Left ventricle myocardium inferior (tissue), 1 donor: ENCODE data around the gene HAT1. TPM values are rescaled to one million over a fixed set of nuclear protein-coding genes. Genes with fewer than 3 reads are reported as not detected.
A peak's percentile ranks its signal among the peaks of the same experiment; 100 is the strongest.

Experiments
- DNase-seq: peaks from one replicate; pipeline ENCODE4 v3.0.0-alpha.2; 2020
- H3K27ac ChIP-seq: fragments of 200-600 bp; replicated peaks from 2 replicates; pipeline ENCODE4 v1.8.0; 2021
- H3K27me3 ChIP-seq: fragments of 200-600 bp; 2 replicates; pipeline ENCODE4 v1.8.0; 2021; ENCODE audit warnings: low read depth
- H3K36me3 ChIP-seq: fragments of 200-600 bp; 2 replicates; pipeline ENCODE4 v1.8.0; 2021
- H3K4me1 ChIP-seq: fragments of 200-600 bp; 2 replicates; pipeline ENCODE4 v1.8.0; 2021
- H3K4me3 ChIP-seq: fragments of 200-600 bp; 2 replicates; pipeline ENCODE4 v1.8.0; 2021; ENCODE audit warnings: mild to moderate bottlenecking, moderate library complexity
- H3K9me3 ChIP-seq: fragments of 200-600 bp; replicated peaks from 2 replicates; pipeline ENCODE4 v1.8.0; 2021
- intact Hi-C: fragments of 100-400 bp; cut with micrococcal nuclease; formaldehyde crosslinking; loops from one replicate; pipeline ENCODE4 v1.11.0; 2022
- long read RNA-seq: library from polyadenylated mRNA; unstranded; transcript quantifications from one replicate; pipeline ENCODE4 v2.0.0, GENCODE V29; 2021
- total RNA-seq: library from RNA; stranded (reverse); fragmentation: NEBNext Ultra II Directional; extraction: Animal tissue kit (Norgen Biotek cat#: 25700); gene quantifications from one replicate; pipeline ENCODE4 v1.2.1, GENCODE V29; 2021
- TF ChIP-seq, protein P1 (sequence below): fragments of 200-600 bp; IDR thresholded peaks from 2 replicates; pipeline ENCODE4 v1.8.0; 2021; ENCODE audit warnings: antibody characterized with exemption, mild to moderate bottlenecking, borderline replicate concordance
- donor health status: DM: no; HTN: yes; CAD: no; lungs with severe emphysema.

HAT1 gene
- 31.0 TPM for total RNA-seq
- long read RNA-seq, transcript HAT1-201 (11 exons, 1,626 nt): major isoform, 33 of 38 reads
- long read RNA-seq, partial matches to known transcripts: 2 of 38 reads
- long read RNA-seq, other reads (novel, unspliced or antisense): 3 of 38 reads

- TF ChIP-seq, protein P1, sequence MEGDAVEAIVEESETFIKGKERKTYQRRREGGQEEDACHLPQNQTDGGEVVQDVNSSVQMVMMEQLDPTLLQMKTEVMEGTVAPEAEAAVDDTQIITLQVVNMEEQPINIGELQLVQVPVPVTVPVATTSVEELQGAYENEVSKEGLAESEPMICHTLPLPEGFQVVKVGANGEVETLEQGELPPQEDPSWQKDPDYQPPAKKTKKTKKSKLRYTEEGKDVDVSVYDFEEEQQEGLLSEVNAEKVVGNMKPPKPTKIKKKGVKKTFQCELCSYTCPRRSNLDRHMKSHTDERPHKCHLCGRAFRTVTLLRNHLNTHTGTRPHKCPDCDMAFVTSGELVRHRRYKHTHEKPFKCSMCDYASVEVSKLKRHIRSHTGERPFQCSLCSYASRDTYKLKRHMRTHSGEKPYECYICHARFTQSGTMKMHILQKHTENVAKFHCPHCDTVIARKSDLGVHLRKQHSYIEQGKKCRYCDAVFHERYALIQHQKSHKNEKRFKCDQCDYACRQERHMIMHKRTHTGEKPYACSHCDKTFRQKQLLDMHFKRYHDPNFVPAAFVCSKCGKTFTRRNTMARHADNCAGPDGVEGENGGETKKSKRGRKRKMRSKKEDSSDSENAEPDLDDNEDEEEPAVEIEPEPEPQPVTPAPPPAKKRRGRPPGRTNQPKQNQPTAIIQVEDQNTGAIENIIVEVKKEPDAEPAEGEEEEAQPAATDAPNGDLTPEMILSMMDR: no peak
- intact Hi-C loops: no loop called here
These were observed at the start of gene HAT1 for GRCh38 chr2:171922230-171923022. TSS of gene HAT1 (plus strand) at chr2:171922461. CDS start at chr2:171922501, 40 bp downstream.

GRCh38 chr2:171874517-171874916 lies 47.7 kb upstream of the HAT1 start:
- no peak for DNase-seq

More at GRCh38 chr2:171922230-171923022, at the start of gene HAT1:
- DNase-seq: peak; percentile 97
- Histone ChIP-seq H3K36me3 (peaks cover 21% of the 10 kb centered on the region), H3K27ac (peak within 1 kb of the TSS; percentile 89), H3K9me3 (no peaks in the 10 kb centered on the region), H3K4me1 (peaks cover 38% of the 10 kb centered on the region), H3K4me3 (peak within 1 kb of the TSS; percentile 87), H3K27me3 (no peaks in the 10 kb centered on the region)

GRCh38 chr2:171874963-171875362 lies 47.3 kb upstream of the HAT1 start:
- intact Hi-C loops: no loop called here
- DNase-seq: no peak
- Histone ChIP-seq H3K9me3 (no peaks in the 10 kb centered on the region), H3K4me1 (peaks cover 64% of the 10 kb centered on the region), H3K4me3 (no peak overlapping the region), H3K27me3 (no peaks in the 10 kb centered on the region), H3K36me3 (peaks cover 25% of the 10 kb centered on the region), H3K27ac (peak overlapping the region; percentile 81)
- TF ChIP-seq, protein P1: no peak

More at GRCh38 chr2:171874517-171874916, 47.7 kb upstream of the HAT1 start:
- H3K4me3 ChIP-seq: no peak overlapping the region
- no peaks in the 10 kb centered on the region for H3K9me3 ChIP-seq
- TF ChIP-seq, protein P1: no peak
- peaks cover 60% of the 10 kb centered on the region for H3K4me1 ChIP-seq
- peaks cover 25% of the 10 kb centered on the region for H3K36me3 ChIP-seq
- intact Hi-C loops: no loop called here
- H3K27ac ChIP-seq: no peak overlapping the region
- H3K27me3 ChIP-seq: no peaks in the 10 kb centered on the region

GRCh38 chr2:171878481-171878993 lies 43.7 kb upstream of the HAT1 start:
- TF ChIP-seq, protein P1: no peak
- H3K27me3 ChIP-seq: no peaks in the 10 kb centered on the region
- peaks cover 62% of the 10 kb centered on the region for H3K4me1 ChIP-seq
- H3K27ac ChIP-seq: peak overlapping the region; percentile 81
- H3K9me3 ChIP-seq: no peaks in the 10 kb centered on the region
- H3K36me3 ChIP-seq: peaks cover 16% of the 10 kb centered on the region
- peak overlapping the region; percentile 10 for H3K4me3 ChIP-seq
- DNase-seq: no peak
- intact Hi-C loops: no loop called here

DNA sequence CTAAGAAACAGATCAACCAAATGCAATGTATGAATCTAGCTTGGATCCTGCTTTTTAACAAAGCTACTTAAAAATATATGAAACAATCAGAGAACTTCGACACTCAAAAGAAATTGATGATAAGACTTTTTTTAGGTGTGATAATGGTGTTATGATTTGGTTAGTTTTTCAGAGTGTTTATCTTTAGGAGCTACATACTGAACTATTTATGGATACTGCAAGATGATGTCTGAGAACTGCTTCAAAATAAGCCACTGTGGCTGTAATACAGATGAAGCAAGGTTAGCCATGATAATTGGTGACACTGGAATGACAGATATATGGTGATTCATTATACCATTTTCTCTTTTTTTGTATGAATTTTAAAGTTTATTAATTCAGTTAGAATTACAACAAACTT lies 42.4 kb upstream of the HAT1 start:
- DNase-seq: no peak

More for the DNA sequence above, 42.4 kb upstream of the HAT1 start:
- Histone ChIP-seq H3K4me3 (peak overlapping the region; percentile 10), H3K27ac (peak overlapping the region; percentile 81), H3K27me3 (no peaks in the 10 kb centered on the region), H3K9me3 (no peaks in the 10 kb centered on the region), H3K36me3 (peaks cover 4% of the 10 kb centered on the region), H3K4me1 (peaks cover 62% of the 10 kb centered on the region)
- intact Hi-C loops: no loop called here
- TF ChIP-seq, protein P1: no peak
